ENCODE measurements around the gene SLC35E1.

SLC35E1 gene

DNA sequence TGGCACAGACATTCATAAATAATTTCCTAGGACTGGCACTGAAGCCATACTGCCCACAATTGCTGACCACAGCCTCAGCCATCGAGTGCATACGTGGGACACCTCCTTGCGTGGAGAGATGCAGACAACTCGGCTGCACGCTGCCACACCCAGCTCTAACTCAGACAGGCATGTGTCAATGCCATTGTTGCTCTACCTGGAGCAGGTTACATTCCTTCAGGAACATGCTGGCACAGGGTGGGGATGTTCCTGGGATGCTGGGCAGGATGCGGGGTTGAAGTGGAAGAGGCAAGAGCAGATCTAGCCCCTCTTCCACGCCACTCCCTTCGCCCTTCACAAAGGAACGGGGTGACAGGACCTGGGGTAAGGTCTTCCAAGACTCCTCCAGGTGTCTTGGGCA lies 24.2 kb upstream of the SLC35E1 start:
- DNase-seq: no peak

GRCh38 chr19:16595097-16595496 lies 22.9 kb upstream of the SLC35E1 start:
- no peak for DNase-seq

DNA sequence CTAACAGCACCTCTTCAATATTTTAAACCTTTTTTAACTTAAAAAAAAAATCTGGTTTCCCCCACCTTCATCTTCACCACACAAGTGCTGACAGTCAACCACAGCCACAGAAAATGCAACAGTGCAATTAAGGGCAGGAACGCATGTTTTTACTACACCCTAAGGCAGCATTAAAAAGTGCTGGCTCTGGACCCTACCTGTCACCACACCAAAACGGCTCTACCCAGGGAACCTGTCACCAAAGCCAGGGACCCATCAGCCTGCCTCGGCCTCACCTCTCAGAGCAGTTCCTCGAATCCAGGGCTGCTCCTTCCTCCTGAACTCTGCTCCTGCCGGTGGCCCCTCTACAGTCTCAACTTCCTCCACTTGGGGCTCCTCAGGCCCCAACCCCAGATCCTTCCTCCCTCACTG lies 22.5 kb upstream of the SLC35E1 start:
- DNase-seq: no peak

GRCh38 chr19:16594131-16594586 lies 21.9 kb upstream of the SLC35E1 start:
- no peak for DNase-seq

GRCh38 chr19:16593181-16593580 lies 21.0 kb upstream of the SLC35E1 start:
- no peak for DNase-seq

GRCh38 chr19:16591803-16592556 lies 19.8 kb upstream of the SLC35E1 start:
- no peak for DNase-seq

DNA sequence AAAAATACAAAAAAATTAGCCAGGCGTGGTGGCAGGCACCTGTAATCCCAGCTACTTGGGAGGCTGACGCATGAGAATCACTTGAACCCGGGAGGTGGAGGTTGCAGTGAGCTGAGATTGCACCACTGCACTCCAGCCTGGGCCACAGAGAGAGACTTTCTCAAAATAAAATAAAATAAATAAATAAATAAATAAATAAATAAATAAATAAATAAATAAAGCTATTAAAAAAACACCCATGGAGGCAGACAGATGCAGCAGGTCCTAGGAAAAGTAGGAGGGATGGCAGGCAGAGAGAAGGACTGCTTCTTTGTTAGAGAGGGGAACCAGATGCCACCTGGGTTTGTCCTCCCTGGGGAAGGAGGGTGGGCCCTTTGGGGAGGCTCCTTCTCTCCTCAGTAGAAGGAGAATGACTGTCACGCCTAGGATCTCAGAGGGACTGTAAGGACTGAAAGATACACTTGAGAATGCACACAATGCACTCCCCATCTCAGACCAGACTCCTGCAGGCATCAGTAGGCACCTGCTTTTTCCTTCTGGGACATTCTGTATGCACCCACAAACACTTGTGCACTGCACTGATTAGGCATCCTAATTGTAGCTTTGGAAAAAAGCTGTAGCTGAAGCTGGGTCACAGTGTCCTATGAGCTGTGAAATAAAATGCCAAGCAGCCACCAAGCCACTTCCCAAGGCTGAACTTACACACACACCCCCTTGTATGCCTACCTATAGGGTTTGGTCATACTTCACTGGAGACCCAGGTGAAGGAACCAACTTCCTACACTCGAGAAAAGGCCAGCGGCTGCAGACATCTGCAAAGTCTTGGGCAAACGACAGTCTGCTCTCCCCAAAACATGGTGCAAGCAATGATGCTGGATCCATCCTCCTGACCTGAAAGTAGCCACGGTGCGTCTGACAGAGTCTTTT lies 18.9 kb upstream of the SLC35E1 start:
- DNase-seq: no peak

- no peak for DNase-seq
These were observed 17.7 kb upstream of the SLC35E1 start for GRCh38 chr19:16589917-16590316.

DNA sequence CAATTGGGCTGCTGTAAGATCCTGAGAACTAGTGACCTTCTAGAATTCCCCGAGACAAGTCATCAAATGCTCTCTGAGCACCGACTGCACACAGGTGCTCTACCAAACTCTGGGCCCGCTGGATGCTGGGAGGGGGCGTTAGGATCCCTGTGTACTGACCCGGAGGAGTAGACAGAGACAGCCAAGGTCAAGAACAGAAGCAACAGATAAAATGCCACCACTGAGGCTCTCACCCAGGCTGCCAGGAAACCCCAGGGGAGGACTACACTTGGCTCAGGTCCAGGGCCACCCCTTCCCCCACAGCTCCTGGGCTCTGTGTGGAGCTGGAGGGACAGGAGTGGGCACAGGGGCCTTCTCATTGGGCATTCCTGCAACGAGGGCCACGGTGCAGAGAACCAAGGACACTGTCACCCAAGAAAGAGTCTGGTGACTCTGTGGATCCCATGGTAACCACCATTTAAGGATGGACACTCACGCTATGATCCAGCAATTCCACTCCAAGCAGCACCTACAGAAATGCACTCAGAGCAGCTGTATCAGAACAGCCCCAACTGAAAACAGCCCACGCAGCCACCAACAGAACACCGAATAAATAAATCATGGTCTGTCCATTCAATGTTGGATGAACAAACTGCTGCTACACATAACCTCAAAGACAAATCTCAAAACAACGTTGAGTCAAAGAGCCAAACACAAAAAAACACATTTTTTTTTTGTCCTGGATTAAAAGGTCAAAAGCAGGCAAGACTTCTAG lies 16.8 kb upstream of the SLC35E1 start:
- DNase-seq: no peak

DNA sequence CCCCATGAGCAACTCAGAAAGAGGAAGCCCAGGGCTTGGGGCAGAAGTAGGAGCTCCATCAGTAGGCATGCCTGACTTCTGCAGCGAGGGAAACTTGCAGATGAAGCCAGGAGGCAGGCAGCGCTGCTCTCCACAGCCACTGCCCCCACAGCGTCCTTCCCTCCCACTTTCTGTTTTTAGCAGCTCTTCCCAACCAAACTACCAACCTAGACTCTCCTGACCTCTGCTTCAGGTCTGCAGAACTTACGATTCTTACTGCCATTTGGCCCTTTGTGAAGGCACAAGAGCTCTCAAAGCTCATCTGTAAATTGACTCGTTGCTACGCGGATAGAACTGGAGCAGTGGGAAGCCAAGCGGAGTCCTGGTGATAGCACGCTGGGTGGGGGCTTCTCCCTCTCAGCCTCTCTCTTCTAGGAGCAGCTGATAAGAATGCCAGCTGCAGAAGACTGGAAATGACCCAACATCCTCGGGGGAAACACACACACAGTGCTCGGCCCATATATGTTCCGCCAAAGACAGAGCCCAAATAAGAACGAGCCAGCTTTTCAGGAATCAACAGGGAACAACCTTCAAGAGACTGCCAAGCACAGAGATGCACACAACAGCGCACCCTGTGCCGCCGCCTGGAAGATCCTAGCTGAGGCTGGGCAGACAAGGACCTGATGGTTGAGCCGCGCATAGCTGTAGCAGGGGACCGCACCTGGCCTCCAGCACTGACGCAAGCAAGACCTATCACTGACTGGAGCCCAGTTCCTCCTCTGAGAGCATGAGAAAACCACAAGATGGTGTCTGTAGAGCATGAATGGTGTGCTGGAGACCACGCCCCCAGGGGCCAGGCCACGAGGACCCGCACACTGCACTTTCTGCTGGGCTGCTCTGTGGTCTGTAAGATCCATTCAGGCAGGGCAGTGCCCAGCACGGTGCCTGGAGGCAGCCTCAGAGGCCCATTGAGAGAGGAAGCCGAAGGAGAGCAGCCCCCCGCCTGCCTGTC lies 15.9 kb upstream of the SLC35E1 start:
- no peak for DNase-seq

- no peak for DNase-seq
These were observed 15.0 kb upstream of the SLC35E1 start for GRCh38 chr19:16586991-16587832.

DNA sequence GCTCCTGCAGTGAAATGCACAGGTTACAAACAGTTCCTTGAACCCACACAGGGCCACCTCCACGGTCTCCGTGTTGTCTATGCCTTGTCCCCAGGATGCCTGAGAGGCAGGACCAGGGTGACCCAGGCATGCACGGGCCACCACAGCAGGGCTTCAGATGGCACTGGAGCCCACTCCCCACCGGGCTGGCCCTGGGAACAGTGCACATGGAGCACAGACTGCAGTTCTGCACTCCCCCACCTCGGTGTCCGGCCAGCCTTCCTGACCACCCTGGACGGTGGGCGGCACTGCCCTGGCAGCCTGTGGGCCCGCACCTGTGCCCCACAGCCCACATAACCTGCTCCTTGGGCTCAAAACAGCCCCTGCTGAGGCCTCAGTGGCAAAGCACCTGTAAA lies 14.3 kb upstream of the SLC35E1 start:
- no peak for DNase-seq

DNA sequence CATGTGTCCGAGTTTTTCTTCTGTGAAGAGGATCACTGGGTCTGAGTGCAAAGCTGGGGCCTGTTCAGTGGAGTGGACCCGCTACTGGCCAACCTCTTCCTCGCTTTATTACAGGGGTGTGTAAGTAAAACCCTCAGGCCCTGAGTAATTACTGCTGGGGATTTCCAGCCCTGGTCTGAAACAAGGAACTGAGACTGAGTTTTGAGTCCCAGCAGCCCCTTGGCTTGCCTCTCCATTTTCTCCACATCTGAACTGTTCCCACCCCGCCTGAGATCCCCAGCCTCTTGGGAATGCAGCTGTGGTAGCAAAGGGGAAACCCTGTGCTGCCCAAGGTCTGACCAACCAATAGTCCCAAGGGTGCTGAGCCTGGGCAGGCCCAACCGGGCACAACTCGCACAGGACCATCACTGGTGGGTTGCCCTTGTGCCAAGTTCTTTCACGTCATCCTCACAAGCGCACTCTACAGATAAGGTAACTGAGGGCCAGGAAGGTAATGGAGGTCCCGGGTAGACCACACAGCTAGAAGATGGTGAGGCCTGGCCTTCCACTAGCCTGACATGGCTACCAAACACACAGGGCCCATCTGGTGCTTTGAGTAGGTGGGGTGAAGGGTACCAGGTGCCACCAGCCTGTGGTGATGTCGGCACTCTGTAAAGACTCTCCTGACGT lies 13.7 kb upstream of the SLC35E1 start:
- DNase-seq: no peak

DNA sequence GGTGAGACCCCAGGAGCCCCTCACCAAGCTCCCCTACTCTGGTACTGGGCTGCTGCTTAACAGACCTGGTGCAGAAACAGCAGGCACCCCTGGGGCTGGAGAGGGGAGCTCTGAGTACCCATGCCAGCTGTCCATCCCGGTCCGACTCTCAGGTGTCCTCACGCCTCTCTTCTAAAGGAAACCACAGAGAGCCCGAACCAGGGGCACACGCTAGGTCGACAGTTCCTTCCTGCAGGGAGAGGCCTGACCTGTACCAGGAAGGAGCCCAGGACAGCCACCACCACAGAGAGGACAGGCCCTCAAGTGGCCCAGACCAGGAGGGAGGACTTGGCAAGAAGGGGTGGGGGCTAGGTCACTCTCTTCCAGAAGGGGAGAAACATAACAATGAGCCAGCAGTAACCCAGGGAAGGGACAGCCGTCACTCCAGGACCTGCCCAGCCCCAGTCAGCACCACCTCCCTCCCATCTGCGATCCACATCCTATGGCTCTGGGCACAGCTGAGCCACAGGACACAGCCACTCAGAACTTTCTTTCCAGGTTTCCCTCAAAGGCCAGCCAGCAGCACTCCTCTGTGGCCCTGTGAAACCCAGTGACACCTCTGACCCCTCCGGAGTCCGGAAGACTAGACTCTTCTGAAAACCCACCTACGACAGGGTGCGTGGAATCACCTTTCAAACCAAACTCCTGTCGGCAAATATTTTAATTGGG lies 13.0 kb upstream of the SLC35E1 start:
- no peak for DNase-seq

DNA sequence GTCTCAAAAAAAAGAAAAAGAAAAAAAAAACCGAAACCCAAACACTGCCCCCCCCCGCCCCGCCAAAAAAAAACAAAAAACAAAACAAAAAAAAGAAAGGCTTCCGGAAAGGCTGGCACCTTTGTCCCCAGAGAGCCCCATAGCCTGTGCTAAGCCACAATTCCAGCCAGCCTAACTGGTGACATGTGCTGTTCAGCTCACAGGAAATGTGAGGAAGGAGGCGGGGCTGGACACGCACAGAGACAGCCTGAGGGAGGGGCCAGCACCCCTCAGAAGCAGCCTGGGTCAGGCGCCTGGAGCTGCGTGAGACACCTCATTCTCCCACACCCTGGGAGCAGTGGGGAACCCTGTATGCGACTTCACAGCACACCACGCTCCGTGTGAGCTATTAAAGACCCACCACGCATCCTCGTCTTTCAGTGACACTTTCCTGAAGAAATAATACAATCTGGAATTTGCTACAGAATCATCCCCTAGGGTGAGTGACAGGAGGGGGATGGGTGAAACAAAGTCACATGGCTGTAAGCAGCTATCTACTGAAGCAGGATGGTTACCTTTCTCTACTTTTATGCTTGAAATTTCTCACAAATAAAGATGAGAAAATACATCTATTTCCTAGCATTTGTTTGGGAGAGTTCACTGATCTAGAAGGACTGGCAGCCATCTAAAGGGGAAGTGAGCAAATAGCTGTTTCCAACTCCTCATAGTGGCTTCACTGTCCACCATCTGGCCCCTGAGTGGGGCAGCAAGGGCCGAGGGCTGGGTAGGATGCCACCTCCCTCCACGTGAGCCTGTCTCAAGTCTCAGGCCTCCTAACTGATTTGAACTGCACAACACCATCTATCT lies 12.3 kb upstream of the SLC35E1 start:
- peak; percentile 90 for DNase-seq

GRCh38 chr19:16582486-16583261 lies 10.5 kb upstream of the SLC35E1 start:
- DNase-seq: no peak

DNA sequence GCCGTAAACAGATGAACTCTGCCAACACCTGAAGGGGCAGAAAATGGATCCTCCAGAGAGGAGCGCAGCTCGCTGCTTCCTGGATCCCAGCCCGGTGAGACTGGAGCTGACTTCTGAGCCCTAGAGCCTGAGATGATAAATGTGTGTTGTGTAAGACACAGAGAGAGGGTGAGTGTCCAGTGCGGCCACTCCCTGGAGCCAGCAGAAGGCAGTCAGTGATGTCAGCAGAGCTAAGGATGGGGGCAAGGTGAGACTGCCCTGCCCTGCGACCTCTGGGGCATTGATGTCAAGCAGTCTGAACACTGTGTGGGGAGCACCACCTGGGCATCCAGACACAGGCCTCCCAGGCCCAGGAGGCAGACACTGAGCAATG lies 9.7 kb upstream of the SLC35E1 start:
- no peak for DNase-seq
